ENCODE results near the gene POU2F3. TPM values are rescaled to one million over a fixed set of nuclear protein-coding genes. Genes with fewer than 3 reads are reported as not detected.

Gene POU2F3
- total and polyA plus RNA-seq, 2 of the 13 experiments (the other 11 are each of a cell fraction or from before 2014, with no cell fraction given), result not detected

- TF ChIP-seq, protein P1, sequence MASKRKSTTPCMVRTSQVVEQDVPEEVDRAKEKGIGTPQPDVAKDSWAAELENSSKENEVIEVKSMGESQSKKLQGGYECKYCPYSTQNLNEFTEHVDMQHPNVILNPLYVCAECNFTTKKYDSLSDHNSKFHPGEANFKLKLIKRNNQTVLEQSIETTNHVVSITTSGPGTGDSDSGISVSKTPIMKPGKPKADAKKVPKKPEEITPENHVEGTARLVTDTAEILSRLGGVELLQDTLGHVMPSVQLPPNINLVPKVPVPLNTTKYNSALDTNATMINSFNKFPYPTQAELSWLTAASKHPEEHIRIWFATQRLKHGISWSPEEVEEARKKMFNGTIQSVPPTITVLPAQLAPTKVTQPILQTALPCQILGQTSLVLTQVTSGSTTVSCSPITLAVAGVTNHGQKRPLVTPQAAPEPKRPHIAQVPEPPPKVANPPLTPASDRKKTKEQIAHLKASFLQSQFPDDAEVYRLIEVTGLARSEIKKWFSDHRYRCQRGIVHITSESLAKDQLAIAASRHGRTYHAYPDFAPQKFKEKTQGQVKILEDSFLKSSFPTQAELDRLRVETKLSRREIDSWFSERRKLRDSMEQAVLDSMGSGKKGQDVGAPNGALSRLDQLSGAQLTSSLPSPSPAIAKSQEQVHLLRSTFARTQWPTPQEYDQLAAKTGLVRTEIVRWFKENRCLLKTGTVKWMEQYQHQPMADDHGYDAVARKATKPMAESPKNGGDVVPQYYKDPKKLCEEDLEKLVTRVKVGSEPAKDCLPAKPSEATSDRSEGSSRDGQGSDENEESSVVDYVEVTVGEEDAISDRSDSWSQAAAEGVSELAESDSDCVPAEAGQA (IDR thresholded peaks at IDR 0.05; ENCODE audit: low read depth), result no peak
- TF ChIP-seq, protein P1 (CRISPR knock-in tag; IDR thresholded peaks at IDR 0.05; ENCODE audit: borderline replicate concordance), result no peak
- TF ChIP-seq GABPB1 (CRISPR knock-in tag; IDR thresholded peaks at IDR 0.05) (no peak), EP300 (IDR thresholded peaks at IDR 0.05; ENCODE audit: low read depth in 2 of 2, low read length in 2 of 2) (no peak), EP300 (CRISPR knock-in tag; IDR thresholded peaks at IDR 0.05; ENCODE audit: borderline replicate concordance) (no peak), YY1 (IDR thresholded peaks at IDR 0.05; ENCODE audit: insufficient read depth, insufficient replicate concordance, low read depth, low read length) (peak; percentile 13), PRMT3 (CRISPR knock-in tag; IDR thresholded peaks at IDR 0.05; ENCODE audit: borderline replicate concordance, low read depth) (no peak), KLF13 (CRISPR knock-in tag; IDR thresholded peaks at IDR 0.05) (no peak), GATAD2A (CRISPR knock-in tag; IDR thresholded peaks at IDR 0.05) (peak; percentile 16; the same call in 1 of the 2 replicates), POGZ (CRISPR knock-in tag; IDR thresholded peaks at IDR 0.05) (no peak), ZNF235 (CRISPR knock-in tag; IDR thresholded peaks at IDR 0.05; ENCODE audit: borderline replicate concordance) (no peak), KLF16 (CRISPR knock-in tag; IDR thresholded peaks at IDR 0.05) (no peak), CTCF (CRISPR knock-in tag; IDR thresholded peaks at IDR 0.05) (peak; percentile 68), RAD21 (CRISPR knock-in tag; IDR thresholded peaks at IDR 0.05) (peak; percentile 30; the same call in 1 of the 2 replicates)
- TF ChIP-seq, protein P2, sequence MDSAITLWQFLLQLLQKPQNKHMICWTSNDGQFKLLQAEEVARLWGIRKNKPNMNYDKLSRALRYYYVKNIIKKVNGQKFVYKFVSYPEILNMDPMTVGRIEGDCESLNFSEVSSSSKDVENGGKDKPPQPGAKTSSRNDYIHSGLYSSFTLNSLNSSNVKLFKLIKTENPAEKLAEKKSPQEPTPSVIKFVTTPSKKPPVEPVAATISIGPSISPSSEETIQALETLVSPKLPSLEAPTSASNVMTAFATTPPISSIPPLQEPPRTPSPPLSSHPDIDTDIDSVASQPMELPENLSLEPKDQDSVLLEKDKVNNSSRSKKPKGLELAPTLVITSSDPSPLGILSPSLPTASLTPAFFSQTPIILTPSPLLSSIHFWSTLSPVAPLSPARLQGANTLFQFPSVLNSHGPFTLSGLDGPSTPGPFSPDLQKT (CRISPR knock-in tag; IDR thresholded peaks at IDR 0.05; ENCODE audit: borderline replicate concordance), result no peak
- TF ChIP-seq, protein P3, sequence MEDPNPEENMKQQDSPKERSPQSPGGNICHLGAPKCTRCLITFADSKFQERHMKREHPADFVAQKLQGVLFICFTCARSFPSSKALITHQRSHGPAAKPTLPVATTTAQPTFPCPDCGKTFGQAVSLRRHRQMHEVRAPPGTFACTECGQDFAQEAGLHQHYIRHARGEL (CRISPR knock-in tag; IDR thresholded peaks at IDR 0.05), result no peak
- TF ChIP-seq, protein P4, sequence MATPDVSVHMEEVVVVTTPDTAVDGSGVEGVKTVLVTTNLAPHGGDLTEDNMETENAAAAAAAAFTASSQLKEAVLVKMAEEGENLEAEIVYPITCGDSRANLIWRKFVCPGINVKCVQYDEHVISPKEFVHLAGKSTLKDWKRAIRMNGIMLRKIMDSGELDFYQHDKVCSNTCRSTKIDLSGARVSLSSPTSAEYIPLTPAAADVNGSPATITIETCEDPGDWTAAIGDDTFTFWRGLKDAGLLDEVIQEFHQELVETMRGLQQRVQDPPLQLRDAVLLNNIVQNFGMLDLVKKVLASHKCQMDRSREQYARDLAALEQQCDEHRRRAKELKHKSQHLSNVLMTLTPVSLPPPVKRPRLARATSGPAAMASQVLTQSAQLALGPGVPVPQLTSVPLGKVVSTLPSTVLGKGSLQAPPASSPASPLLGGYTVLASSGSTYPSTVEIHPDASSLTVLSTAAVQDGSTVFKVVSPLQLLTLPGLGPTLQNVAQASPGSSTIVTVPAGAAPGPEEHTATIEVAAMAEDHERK (CRISPR knock-in tag; IDR thresholded peaks at IDR 0.05; ENCODE audit: low read depth), result no peak
Measured at GRCh38 chr11:120334894-120335462, 95.0 kb downstream of the POU2F3 start (continued).
